Stimulated activated CD8-positive, alpha-beta memory T cell treated with anti-CD3 and anti-CD28 coated beads, Interleukin-12 subunit alpha, Interleukin-12 subunit beta, amount 100 ng/mL, for 24 hours (primary cell): ENCODE measurements around the gene OLIG1.

Experiments
- DNase-seq: peaks from one replicate; pipeline ENCODE4 v3.0.0-alpha.2; 2020; ENCODE audit errors: extremely low read depth

OLIG1 gene

DNA sequence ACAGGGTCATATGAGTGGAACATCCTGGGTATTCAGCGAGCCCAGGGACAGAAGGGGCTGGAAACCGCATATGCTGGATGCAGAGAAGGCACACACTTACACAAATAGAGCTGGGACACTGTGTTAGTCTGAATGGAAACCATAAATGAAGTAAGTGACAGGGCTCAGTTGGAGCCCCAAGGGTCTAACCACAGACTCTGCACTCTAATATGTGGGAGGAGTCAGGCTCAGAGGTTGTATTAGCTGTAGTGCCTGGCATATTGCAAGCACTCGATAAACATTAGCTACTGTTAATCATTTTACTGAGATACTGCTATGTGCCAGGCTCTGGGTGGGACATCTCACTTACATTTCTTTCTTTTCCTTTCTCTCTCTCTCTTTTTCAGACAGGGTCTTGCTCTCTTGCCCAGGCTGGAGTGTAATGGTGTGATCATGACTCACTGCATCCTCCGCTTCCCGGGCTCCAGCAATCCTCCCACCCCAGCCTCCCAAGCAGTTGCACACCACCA is 6.5 kb upstream of the OLIG1 start:
- no peak for DNase-seq

DNA sequence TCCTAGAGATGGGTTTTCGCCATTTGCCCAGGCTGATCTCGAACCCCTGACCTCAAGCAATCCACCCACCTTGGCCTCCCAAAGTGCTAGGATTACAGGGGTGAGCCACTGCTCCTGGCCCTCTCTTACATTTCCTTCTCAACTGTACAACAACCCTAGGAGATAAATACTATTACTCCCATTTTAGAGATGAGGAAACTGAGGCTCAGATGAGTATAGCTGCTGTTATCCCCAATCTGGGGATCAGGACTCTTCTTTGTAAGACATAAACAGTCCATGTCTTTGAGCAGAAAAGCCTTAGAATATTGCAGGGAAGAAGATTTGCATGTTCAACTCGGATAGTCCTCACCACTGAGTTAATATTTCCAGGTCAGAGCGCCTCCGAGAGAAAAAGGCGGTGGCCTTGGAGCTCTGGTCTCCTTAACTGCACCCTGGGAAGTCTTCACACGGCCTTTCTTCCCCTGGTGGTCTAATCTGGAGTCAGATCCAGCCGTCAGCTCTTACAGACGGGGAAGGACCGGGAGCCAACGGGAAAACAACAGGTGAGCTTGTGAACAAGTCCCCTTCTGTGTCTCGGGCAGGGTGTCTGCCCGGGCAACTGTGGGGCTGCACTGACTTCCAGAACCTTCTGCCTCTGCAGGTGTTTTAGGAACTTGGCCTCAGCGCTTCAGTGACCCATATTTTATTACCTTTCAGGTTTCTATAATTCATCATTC is 5.9 kb upstream of the OLIG1 start:
- no peak for DNase-seq

DNA sequence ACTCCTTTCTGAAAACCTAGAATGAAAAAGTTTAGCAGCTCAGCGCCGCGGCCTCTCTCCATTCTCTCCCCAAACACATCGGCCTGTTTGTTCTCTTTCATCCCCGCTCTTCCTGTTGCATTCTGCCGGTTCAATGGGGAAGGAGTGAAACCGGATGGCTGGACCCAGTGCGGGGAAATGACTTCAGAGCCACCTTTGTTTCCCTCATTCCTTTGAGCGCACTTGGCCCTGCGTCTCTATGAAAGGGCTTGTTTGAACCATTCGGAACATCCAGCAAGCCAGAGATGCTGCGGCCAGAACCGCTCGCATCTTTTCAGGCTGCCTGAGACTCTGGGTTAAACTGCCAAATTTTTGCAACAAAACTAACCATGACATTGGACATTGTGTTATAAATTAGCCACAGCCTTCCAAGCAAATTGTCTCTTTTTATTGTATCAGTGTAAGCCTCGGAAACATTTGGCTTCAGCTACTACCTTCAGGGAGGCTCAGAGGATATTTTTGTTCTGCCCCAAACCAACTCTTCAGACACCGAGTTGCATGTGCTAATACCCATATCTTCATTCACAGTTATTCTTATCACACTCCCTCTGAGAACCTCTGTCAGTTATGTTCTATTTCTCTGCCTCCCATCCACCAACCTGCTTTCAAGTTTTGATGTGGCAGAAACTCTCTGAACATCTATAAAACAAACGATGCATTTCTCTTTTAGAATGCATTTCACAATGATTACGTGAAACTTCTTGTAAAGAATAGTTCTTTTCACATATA is 5.1 kb upstream of the OLIG1 start:
- DNase-seq, result no peak

DNA sequence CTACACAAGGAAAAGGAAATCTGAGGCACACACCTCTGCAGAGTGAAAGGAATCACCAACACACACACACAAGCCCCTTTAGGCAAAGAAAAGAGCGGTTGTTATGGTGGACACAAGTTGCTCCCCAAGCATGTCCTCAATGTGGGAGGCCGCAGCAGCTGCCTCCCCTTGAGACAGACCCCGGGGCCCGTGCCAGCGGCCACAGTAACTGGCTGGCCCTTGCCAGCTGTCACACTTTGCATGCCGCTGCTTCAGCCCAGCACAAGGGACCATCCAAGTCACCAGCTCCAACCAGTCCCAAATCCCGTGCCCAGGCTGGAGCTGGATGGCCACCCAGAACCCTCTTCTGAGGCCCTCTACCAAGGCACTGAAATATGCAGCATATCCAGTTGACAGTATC is 2.9 kb upstream of the OLIG1 start:
- no peak for DNase-seq

DNA sequence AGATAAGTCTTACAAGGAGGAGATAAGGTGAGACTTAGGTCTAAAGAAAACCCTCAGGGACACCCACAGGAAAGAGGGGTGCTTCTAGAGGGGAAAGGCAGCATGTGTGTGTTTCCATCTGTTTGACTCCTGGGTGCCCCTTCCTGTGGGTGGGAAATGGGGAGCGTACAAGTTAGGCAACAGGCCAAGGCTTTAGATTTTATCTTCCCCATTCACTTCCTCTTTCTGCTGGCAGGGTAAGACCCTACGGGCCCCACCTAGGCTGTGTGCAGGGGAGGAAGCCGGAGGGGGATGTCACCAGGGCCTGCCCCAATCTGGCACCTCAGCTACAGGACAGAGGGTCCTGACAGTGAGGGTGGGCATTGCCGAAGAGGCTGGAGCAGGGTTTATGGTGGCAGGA is 2.5 kb upstream of the OLIG1 start:
- DNase-seq, result no peak

DNA sequence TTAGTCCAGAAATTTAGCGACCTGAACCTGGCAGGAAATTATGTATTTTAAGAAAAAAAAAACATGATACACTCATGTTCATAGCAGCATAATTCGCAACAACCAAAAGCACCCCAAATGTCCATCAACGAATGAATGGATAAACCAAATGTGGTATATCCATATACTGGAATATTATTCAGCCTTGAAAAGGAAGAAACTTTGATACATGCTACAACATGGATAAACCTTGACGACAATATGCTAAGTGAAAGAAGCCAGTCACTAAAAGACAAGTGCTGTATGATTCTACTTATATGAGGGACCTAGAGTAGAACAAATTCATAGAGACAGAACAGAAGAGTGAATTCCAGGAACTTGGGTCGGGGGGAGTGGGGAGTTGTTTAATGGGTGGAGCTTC is 698 bp upstream of the OLIG1 start:
- no peak for DNase-seq

DNA sequence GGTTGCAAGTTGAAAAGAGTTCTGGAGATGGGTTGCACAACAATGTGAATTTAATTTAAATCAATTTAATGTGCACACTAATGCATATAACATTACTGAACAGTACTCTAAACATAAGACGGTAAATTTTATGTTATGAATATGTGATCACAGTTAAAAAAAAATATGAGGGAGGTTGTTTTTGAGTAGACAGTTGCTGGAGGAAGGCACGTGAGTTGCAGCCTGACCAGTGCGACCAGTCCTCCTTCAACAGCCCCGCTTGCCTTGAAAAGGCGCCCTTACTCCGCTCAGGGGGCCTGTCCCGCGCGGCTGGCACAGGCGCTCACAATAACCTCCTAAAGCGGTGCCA is 322 bp upstream of the OLIG1 start:
- DNase-seq, result no peak

DNA sequence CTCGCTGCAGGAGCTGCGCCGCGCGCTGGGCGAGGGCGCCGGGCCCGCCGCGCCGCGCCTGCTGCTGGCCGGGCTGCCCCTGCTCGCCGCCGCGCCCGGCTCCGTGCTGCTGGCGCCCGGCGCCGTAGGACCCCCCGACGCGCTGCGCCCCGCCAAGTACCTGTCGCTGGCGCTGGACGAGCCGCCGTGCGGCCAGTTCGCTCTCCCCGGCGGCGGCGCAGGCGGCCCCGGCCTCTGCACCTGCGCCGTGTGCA is 730 bp downstream of the OLIG1 start:
- DNase-seq, result no peak

DNA sequence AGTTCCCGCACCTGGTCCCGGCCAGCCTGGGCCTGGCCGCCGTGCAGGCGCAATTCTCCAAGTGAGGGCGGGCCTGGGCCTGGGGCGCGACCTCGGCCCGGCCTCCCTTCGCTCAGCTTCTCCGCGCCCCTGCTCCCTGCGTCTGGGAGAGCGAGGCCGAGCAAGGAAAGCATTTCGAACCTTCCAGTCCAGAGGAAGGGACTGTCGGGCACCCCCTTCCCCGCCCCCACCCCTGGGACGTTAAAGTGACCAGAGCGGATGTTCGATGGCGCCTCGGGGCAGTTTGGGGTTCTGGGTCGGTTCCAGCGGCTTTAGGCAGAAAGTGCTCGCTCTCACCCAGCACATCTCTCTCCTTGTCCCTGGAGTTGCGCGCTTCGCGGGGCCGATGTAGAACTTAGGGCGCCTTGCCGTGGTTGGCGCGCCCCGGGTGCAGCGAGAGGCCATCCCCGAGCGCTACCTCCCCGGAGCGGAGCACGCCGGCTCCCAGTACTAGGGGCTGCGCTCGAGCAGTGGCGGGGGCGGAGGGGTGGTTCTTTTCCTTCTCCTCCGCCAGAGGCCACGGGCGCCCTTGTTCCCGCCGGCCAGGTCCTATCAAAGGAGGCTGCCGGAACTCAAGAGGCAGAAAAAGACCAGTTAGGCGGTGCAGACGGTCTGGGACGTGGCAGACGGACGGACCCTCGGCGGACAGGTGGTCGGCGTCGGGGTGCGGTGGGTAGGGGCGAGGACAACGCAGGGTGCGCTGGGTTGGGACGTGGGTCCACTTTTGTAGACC is 1.2 kb downstream of the OLIG1 start:
- no peak for DNase-seq

DNA sequence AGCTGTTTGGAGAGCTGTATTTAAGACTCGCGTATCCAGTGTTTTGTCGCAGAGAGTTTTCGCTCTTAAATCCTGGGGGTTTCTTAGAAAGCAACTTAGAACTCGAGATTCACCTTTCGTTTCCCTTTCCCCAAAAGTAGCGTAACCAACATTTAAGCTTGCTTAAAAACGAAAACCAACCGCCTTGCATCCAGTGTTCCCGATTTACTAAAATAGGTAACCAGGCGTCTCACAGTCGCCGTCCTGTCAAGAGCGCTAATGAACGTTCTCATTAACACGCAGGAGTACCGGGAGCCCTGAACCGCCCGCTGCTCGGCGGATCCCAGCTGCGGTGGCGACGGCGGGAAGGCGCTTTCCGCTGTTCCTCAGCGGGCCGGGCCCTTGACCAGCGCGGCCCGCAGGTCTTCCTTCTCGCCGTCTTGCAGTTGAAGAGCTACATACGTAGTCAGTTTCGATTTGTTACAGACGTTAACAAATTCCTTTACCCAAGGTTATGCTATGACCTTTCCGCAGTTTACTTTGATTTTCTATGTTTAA is 1.9 kb downstream of the OLIG1 start:
- DNase-seq, result no peak

DNA sequence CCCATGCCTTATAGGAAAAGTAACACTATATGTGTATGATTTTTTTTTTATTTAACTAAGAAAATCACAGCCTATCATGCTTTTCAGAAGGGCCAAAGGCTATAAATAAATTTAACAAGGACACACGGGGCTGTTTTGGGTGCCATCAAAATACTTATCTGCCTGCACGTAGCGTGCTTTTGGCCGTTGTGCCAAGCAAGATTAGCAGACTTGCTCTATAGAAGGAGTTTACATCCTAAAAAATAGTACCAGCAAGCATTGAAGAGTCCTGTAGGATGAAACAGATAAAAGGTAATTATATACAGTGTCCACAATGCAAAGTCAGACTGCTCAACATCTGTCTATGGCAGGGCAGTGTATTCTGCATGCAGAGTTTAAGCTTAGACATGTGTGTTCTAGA is 3.7 kb downstream of the OLIG1 start:
- DNase-seq, result no peak

DNA sequence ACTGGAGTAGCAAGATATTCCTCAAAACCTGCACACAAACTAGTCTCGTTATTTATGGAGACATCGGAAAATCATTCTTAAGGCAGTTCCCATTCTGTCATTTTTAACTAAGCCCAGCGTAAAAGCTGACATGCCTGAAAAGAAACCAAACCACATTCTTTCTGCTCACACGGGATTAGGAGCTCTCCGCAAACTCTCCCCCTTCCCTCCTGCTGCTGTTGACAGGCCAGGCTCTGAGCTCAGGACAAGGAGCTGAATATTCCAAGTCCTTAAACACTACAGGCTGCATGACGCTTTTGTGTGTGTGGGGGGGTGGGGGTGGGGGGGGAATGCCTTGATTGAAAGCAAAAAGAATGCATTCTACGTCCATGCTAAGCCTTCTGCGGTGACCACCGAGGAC is 5.2 kb downstream of the OLIG1 start:
- no peak for DNase-seq

DNA sequence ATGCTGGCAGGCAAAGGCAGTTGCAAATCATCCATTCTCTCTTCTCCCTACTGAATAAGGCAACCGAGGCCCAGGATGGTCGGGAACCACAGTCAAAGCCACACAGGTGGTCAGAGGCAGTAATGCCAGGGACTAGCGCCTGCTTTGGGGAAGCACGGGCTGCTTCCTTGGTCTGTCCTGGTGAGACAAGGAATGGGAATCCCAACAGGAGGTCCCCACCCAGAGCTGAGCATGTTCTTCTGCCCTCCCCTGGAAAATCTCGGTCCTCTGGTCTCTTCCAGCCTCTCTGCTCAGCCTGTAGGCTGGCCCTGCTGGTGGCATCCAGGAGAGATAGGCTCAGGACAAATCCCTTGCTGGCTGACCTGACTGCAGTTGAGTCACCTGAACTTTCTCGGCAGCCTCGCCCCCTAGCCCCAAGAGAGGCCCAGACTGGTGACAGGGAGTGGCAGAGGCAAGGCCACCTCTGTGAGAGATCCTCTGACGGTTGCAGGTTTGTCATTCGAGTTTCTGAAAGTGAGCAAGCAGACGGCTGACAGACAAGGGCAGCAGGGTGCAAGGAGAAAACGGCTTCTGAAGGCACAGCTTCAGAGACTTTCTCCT is 5.8 kb downstream of the OLIG1 start:
- DNase-seq, result no peak

DNA sequence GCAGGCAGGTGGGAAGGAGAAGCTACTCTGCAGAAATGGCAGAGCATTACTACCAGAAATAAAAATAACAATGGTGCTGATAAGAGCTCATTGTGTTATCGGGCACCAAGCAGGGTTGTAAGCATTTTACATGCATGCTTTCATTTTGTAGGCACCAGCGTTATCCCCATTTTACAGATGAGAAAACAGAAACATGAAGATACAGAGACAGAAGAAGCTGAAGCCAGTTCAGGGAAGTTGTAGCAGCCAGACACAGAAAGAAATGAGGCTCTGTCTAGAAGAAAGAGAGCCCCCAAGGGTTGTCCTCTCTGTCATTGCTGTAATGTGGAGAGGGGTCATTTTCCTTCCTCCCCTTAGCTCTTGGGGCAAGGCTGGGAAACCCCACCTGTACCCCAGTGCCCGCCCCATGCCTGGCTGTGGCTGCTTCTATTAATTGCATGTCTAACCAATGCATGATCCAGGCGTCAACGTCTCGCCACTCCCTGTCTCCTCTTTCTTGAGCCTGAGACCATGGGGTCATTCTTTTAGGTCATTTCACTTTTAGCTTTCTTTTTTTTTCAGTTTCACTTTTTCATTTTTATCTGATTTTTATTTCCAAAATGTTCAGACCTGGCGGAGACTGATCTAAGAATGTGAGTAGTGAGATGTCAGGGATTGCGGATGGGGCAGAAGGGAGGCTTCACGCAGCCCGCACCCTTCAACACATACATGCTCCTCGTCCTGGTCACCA is 6.8 kb downstream of the OLIG1 start:
- DNase-seq, result no peak

DNA sequence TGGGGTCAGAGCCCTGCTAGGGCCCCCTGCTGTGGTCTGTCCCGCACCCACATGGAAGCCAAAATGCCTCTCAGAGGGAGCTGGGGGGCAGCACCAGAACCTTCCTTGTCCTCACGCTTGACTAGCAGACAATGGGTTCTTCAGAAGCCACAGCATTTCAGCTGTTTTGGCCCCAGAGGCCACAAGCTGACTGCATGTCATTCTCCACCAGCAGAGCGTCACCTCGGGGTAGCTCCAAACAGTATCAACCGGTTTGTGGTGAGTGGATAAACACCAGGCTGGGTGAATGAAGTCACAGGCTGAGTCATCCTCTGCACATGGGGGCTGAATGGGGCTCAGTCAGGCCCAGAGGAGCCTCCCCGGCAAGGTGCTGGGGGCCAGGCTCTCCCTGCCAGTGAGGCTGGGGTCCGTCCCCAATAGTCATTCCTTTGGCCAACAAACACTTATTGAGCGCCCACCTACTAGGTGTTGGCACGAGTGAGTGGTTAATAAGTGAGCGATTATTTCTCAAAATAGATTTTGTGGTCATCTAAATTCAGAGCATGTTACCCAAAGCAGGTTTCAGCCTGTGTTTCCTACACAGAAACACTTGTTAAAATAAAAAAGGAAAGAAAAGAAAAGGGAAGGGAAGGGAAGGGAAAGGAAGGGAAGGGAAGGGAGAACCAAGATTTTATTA is 9.1 kb downstream of the OLIG1 start:
- no peak for DNase-seq

DNA sequence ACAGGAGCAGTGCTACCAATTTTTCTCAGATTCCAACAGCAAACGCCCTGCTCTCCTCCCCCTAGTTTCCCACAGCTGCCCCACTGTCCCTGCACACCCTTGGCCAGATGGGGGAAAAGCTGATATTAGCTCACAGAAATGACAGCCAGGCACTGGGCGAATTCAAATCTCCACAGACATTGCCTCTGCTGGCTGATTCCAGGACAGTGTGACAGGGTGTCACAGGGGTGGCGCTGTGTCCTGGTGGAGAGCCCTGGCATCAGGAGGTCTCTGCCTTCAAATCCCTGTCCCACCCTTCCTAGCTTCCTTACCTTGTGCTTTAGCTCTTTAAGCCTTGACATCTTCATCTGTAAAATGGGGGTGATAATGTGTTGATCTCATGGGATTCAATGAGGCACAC is 10.4 kb downstream of the OLIG1 start:
- no peak for DNase-seq

DNA sequence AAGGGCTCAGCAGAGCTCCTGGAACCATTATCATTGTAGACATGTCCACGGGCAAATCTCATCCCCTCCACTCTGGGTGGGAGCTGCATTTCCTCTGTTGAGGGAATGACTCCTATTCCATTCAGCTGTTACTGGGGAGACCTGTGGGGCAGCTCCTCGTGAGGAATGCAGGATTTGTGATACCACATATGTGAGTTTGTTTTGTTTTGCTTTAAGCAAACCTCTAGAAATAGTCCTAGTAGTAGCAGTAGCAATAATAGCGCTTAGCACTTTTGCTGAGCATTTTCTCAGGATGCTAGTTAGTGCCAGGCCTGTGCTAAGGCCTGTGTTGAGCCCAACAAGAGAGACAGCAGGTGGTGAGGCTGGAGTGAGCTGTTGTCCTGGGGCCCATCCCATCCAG is 10.8 kb downstream of the OLIG1 start:
- no peak for DNase-seq

DNA sequence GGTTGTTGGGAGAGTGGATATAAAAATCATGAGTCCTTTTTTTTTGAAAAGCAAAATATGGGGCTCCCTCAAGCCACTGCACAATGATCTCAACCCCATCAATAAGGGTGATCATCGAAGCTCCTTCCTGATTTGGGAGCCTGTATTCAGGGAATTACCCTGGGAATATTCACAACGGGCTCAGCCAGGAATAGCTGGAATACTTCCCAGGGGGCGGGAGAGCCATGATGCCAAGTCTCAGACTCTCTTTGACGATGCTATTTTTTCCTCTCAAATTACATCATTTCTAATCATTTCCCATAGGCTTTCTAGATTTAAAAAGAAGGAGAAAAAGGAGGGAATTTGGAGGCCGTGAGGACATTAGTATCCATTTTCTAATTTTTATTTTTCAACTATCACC is 18.4 kb downstream of the OLIG1 start:
- no peak for DNase-seq

DNA sequence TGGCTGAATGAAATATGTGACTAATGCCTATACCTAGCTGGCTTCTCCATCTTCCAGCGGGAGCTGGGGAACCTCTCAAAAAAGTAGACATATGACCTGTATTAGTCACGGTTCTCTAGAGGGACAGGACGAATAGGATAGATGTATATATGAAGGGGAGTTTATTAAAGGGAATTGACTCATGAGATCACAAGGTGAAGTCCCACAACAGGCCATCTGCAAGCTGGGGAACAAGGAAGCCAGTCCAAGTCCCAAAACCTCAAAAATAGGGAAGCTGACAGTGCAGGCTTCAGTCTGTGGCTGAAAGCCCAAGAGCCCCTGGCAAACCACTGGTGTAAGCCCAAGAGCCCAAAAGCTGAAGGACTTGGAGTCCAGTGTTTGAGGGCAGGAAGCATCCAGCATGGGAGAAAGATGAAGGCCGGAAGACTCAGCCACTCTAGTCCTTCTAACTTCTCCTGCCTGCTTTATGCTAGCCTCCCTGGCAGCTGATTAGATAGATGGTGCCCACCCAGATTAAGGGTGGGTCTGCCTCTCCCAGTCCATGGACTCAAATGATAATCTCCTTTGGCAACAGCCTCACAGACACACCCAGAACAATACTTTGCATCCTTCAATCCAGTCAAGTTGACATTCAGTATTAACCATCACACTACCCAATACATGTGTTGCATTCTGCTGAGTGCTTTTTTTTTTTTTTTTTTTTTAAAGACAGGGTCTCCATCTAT is 19.6 kb downstream of the OLIG1 start:
- DNase-seq, result no peak

DNA sequence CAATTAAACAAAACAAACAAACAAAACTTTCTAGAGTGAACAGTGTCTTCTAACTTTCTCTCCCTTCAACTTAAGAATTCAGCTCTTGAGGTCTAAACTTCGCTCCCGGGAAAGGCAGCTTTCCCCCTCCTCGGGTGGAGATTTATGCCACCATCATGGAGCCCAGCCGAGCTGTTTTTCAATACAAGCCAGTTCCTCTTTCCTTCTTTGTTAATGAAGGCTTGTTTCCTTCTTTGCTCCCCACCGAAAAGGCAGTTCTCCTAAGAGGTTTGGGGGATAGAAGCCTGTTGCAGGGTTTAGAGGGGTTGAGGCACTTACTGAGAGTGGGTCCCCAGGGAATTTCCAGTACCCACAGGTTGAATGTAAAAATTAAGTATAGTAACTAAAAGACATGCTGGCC is 26.5 kb downstream of the OLIG1 start:
- DNase-seq, result no peak
